HG02623 (cell line): ENCODE data around the gene ZNF593OS.

Experiments
- ATAC-seq: cut with Tn5 transposase; IDR thresholded peaks from one replicate; pipeline ENCODE4 v1.9.1; 2021; ENCODE audit warnings: moderate library complexity; ENCODE audit not compliant: unreplicated experiment

Gene ZNF593OS

GRCh38 chr1:26171084-26172072, at the start of gene ZNF593OS:
Gene ZNF593OS, minus strand, starts transcription at chr1:26171832. Its CDS starts 171 bp downstream, at chr1:26171661.
- ATAC-seq = no peak

- ATAC-seq = no peak
Measured at GRCh38 chr1:26221094-26221493, 49.5 kb upstream of the ZNF593OS start.

- no peak for ATAC-seq
Measured at GRCh38 chr1:26220199-26220912, 48.7 kb upstream of the ZNF593OS start.

- ATAC-seq = no peak
Measured at GRCh38 chr1:26218906-26219494, 47.4 kb upstream of the ZNF593OS start.

- ATAC-seq = no peak
Measured at GRCh38 chr1:26215246-26215645, 43.6 kb upstream of the ZNF593OS start.

- no peak for ATAC-seq
Measured at GRCh38 chr1:26213335-26213905, 41.8 kb upstream of the ZNF593OS start.

GRCh38 chr1:26212726-26213125, 41.1 kb upstream of the ZNF593OS start:
- no peak for ATAC-seq

GRCh38 chr1:26210147-26210870, 38.7 kb upstream of the ZNF593OS start:
- ATAC-seq = no peak

- ATAC-seq = no peak
Measured at GRCh38 chr1:26203642-26204318, 32.1 kb upstream of the ZNF593OS start.

- no peak for ATAC-seq
Measured at GRCh38 chr1:26200413-26200812, 28.8 kb upstream of the ZNF593OS start.

GRCh38 chr1:26197813-26198212, 26.2 kb upstream of the ZNF593OS start:
- ATAC-seq = no peak

- no peak for ATAC-seq
Measured at GRCh38 chr1:26197301-26197700, 25.7 kb upstream of the ZNF593OS start.

- no peak for ATAC-seq
Measured at GRCh38 chr1:26195805-26196204, 24.2 kb upstream of the ZNF593OS start.

- ATAC-seq = no peak
Measured at GRCh38 chr1:26191739-26192138, 20.1 kb upstream of the ZNF593OS start.

GRCh38 chr1:26190373-26190987, 18.8 kb upstream of the ZNF593OS start, which contains the start of gene CATSPER4:
Gene CATSPER4, plus strand, starts transcription at chr1:26190602. Its CDS starts 26 bp downstream, at chr1:26190628.
- no peak for ATAC-seq

GRCh38 chr1:26189751-26190275, 18.2 kb upstream of the ZNF593OS start:
- no peak for ATAC-seq

- ATAC-seq = no peak
Measured at GRCh38 chr1:26189331-26189730, 17.7 kb upstream of the ZNF593OS start.

GRCh38 chr1:26188477-26188876, 16.8 kb upstream of the ZNF593OS start:
- ATAC-seq = no peak

- ATAC-seq = no peak
Measured at GRCh38 chr1:26187882-26188281, 16.2 kb upstream of the ZNF593OS start.
